GM11168 (cell line): Measurements from ENCODE around the gene AGPAT1.
"Not testable (repeated sequence)": the region's sequence is repeated elsewhere in the genome, so short reads cannot be mapped to it uniquely, and the experiment has no call there.

Source experiments
- in situ Hi-C: fragments of 300-500 bp; cut with MboI; formaldehyde crosslinking; loops from one replicate; pipeline ENCODE4 v1.12.0; 2022; ENCODE audit warnings: low sequenced_read_pairs; ENCODE audit not compliant: unreplicated experiment

The AGPAT1 gene

GRCh38 chr6:32175711-32176475 is at the start of gene AGPAT1:
TSS of gene AGPAT1 (minus strand) at chr6:32176084. CDS start at chr6:32171496, 4,588 bp downstream.
- in situ Hi-C loops, result no loop called here

- in situ Hi-C loops, result loop anchor here (25.0 kb wide), 1 partner anchor 563 kb away; no protein-coding TSS in a partner anchor
Observed at GRCh38 chr6:32224696-32225095, 48.8 kb upstream of the AGPAT1 start.

- in situ Hi-C loops, result no loop called here
Observed at GRCh38 chr6:32223258-32224235, 47.7 kb upstream of the AGPAT1 start, which contains the start of gene NOTCH4. TSS of gene NOTCH4 (minus strand) at chr6:32224067. CDS start at chr6:32223928, 139 bp downstream.

- in situ Hi-C loops, result no loop called here
Observed at GRCh38 chr6:32222333-32223230, 46.7 kb upstream of the AGPAT1 start.

DNA sequence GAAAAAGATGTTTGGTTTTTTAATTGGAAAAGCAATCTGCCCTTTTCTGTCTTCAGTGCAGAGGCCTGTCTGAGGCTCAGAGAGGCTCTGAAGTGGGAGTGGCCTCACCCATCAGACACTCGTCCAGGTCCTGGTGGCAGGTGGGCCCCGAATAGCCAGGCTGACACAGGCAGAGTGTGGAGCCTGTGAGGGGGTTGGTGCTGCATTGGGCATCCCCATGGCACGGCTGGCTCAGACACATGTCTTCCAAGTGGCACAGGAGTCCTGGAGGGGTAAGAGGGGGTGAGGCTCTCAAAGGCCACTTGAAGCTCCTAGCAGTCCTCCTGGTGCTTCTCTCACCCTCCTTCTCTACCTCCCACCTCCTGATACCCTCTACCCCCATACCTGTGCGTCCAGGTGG is 44.1 kb upstream of the AGPAT1 start:
- in situ Hi-C loops, result no loop called here

DNA sequence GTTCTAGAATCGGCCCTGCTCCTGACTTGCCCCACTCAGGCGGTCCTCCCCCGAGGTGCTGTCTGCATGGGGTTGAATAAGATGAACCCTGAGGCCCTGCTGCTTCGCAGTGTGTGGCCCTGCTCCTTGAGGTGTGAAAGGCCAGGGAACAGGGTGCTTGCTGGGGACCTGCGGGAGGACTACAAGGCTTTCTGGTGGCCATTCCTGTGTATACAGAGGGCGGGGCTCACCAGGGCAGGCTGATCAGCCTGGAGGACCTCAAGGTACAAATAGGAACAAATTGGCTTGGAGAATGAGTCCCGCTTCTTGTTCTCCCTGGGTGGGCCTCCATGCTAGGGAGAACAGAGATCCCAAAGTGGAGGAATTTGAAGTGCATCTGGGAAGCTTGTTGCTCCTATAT is 42.3 kb upstream of the AGPAT1 start:
- in situ Hi-C loops, result no loop called here

DNA sequence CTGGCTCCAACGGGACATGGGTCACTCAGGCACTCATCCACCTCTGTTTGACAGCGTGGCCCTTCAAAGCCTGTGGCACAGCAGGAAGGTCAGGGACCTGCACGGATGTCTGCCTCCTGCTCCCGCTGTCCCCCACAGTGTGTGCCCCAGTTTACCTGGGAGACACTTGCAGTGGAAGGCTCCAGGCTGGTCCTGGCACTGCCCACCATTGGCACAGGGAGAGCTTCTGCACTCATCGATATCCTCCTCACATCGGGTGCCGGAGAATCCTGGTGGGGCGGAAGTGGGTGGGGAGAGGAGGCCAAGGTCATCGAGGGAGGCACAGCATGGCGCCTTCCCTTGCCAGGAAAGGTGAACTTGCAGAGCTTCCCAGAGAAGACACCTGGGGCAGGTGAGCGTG is 41.1 kb upstream of the AGPAT1 start:
- in situ Hi-C loops, result no loop called here

DNA sequence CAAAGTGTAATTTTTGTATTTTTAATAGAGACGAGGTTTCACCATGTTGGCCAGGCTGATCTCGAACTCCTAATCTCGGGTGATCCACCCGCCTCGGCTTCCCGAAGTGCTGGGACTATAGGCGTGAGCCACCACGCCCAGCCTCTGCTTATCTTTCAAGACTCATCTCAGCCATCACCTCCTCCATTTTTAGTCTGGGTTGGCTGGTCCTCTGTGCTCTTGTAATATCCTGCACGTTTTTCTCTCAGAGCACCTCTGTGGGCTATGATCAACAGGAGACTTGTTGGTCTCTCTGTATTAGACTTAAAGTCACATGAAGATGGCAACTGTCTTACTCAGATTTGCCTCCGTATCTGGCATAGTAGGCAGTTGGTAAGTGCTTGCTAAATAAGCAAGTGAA is 40.4 kb upstream of the AGPAT1 start:
- in situ Hi-C loops, result no loop called here

DNA sequence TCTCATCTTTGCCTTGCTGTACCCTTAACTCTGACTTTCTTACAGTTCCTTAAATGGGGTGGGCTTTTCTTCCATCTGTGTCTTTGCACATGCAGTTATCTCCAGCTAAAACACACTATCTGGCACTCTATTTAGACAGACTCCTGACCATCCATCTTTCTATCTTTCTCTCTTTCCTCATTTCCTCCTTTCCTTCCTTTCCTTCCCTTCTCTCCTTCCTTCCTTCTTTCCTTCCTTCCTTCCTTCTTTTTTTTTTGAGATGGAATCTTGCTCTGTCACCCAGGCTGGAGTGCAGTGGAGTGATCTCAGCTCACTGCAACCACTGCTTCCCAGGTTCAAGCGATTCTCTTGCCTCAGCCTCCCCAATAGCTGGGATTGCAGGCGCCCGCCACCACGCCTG is 39.7 kb upstream of the AGPAT1 start:
- in situ Hi-C loops, result no loop called here

DNA sequence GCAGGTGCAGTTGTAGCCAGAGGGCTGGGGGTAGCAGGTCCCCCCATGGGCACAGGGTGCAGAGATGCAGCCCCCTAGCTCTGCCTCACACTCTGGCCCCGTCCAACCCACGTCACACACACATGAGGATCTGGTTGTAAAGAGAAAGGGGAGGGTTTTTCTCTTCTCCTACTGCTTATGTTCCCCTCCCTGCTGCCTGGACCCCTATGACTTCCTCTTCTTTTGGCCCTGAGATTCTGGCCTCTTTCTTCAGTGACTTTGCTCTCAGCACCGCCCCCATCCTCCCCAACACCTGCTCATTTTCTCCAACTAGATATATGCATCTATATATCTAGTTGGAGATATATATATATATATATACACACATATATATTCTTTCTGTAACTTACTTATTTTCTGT is 38.2 kb upstream of the AGPAT1 start:
- in situ Hi-C loops, result no loop called here

DNA sequence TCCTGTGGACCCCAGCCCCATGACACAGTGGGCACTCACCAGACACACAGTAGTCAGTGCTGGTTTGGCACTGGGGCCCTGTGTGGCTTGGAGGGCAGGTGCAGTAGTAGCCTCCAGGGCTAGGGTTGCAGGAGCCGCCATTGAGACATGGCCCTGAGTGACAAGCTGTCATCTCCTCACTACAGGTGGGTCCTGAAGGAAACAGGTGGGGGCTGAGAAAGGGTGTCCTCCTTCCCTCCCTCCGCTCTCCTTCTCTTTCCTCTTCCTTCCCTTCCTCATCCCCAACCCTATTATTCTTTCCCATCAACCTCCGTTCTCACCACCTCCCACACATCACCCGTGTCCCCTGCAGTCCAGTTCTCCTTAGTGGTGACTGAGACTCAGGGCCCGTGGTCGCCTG is 37.8 kb upstream of the AGPAT1 start:
- in situ Hi-C loops, result no loop called here

GRCh38 chr6:32212076-32212760 is 36.3 kb upstream of the AGPAT1 start:
- in situ Hi-C loops, result no loop called here

GRCh38 chr6:32211432-32211831 is 35.5 kb upstream of the AGPAT1 start:
- in situ Hi-C loops, result not testable (repeated sequence)

DNA sequence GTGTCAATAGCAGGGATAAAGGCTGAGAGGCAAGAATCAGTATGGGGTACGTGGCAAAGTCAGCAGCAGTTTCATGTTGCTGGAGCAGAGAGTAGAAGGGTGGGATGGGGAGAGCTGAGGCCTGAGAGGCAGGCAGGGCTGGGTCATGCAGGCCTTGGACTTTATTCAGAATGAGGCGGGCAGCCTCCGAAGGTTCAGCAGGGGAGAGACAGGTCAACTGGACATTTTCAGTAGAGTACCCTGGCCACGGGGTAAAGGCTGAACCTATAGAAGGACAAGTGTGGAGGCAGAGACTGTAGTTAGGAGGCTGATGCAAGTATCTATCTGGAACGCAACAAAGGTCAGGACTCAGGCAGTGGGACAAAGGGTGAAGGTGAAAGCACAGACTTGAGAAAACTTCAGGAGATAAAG is 34.3 kb upstream of the AGPAT1 start:
- in situ Hi-C loops, result no loop called here

GRCh38 chr6:32208996-32209395 is 33.1 kb upstream of the AGPAT1 start:
- in situ Hi-C loops, result no loop called here

DNA sequence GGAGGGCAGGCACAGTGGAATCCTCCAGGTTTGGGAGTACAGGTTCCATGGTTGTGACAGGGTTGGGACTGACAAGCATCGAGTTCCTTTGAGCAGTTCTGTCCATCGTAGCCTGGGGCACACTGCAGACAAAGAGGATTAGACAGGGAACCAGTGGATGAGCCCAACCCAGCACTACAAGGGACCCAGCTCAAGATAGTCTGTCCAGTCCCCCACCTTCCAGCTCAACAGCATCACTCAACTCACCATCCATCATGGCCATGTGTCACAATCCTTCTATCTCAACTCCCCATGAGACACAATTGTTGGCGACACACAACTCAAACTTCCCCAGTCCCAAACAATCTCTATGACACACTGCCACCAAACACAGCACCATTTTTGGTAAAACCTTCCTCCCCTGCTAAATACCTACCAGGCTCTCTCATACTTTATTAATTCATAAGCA is 28.4 kb upstream of the AGPAT1 start:
- in situ Hi-C loops, result no loop called here

- in situ Hi-C loops, result no loop called here
Observed at GRCh38 chr6:32203426-32204267, 27.8 kb upstream of the AGPAT1 start.

- in situ Hi-C loops, result no loop called here
Observed at GRCh38 chr6:32202186-32202585, 26.3 kb upstream of the AGPAT1 start.
